Heart left ventricle (tissue), 13 donors: Measurements from ENCODE around the gene TRIM4.

Source experiments
- CTCF ChIP-seq, 12 donors: fragments of 200-600 bp; sonication (generic) in 4 of 12; IDR thresholded peaks; one replicate each; pipeline versions ENCODE4 v1.5.0 to v1.8.0; 2018 to 2022; ENCODE audit warnings: antibody characterized with exemption in 12 of 12, mild to moderate bottlenecking in 5 of 12
- POLR2A ChIP-seq, 2 donors: fragments of 450-650 bp; IDR thresholded peaks; one replicate each; pipeline ENCODE4 v1.6.1; 2017; ENCODE audit warnings: antibody characterized with exemption in 2 of 2, mild to moderate bottlenecking in 2 of 2, moderate library complexity in 2 of 2
- donor health status: ischemic (EF 13 %, LVEDD 7.1; RV severe dilation, severe dysfunction).
- donor health status: DM: no; HTN: yes; CAD: no.
- donor health status: DM: no; HTN: no; CAD: no.
- donor health status: ischemic (EF 25% LVEDD 6.9; RV normal size, moderate dysfunction).
- donor health status: ischemic (EF 25% LVEDD 5.7; RV mildly dilated, moderate dysfunction).
- donor health status: ischemic (EF 35%, LVEDD 5.7; RV mildly dilated, moderate dysfunction).
- donor health status: nonischemic (EF 11% LVEDD 7.7; RV severe dilation, severe dysfunction).
- donor health status: DM: yes; HTN: yes; CAD: no.
- donor health status: PGD.
- donor health status: ischemic (EF 29% LVEDD 5.4; RV normal size, mild dysfunction).
- donor health status: nonischemic (EF 23%, LVEDD 6.1; RV moderate dilation, normal function).

DNA sequence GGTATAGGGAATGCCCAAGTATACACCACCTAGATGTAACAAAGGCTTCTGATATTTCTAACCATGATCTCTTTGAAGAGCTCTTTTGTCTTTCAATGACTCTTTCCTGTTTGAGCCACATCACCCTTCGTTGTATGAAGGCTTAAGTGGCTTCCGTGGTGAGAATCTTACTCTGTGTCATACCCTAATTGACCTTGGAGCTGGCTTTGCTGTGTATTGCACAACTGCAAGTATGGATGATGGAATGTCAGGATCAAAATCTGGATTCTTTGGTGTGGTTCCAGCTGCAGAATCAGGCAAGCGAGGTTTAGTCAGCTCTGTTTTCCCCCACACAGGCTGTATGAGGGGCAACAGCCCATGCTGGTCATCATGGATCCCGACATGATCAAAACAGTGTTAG is 75.5 kb downstream of the TRIM4 start:
- no peak for TF ChIP-seq CTCF (IDR thresholded peaks at IDR 0.05)
- TF ChIP-seq POLR2A (IDR thresholded peaks at IDR 0.05): no peak
